ENCODE measurements around the gene CD58. TPM values are rescaled to one million over a fixed set of nuclear protein-coding genes. Genes with fewer than 3 reads are reported as not detected.
A peak's percentile ranks its signal among the peaks of the same experiment; 100 is the strongest.

The CD58 gene
- total RNA-seq, 1 experiment from 2014 or later, result 11.0 TPM

- no peaks in the 10 kb centered on the region for H3K36me3 Mint-ChIP-seq (ENCODE audit: insufficient read depth, unreplicated experiment)
- peaks cover 17% of the 10 kb centered on the region for H3K4me1 Mint-ChIP-seq (ENCODE audit: insufficient read depth, unreplicated experiment)
- POLR2A ChIA-PET, result interaction anchor here (1.3 kb wide), 1 partner anchor 178 kb away, joined by 4 read pairs; no protein-coding TSS in a partner anchor
- TF ChIP-seq, protein P1, sequence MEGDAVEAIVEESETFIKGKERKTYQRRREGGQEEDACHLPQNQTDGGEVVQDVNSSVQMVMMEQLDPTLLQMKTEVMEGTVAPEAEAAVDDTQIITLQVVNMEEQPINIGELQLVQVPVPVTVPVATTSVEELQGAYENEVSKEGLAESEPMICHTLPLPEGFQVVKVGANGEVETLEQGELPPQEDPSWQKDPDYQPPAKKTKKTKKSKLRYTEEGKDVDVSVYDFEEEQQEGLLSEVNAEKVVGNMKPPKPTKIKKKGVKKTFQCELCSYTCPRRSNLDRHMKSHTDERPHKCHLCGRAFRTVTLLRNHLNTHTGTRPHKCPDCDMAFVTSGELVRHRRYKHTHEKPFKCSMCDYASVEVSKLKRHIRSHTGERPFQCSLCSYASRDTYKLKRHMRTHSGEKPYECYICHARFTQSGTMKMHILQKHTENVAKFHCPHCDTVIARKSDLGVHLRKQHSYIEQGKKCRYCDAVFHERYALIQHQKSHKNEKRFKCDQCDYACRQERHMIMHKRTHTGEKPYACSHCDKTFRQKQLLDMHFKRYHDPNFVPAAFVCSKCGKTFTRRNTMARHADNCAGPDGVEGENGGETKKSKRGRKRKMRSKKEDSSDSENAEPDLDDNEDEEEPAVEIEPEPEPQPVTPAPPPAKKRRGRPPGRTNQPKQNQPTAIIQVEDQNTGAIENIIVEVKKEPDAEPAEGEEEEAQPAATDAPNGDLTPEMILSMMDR (IDR thresholded peaks at IDR 0.05; ENCODE audit: unreplicated experiment), result no peak
- peak; percentile 77 for DNase-seq (ENCODE audit: unreplicated experiment)
- CTCF ChIA-PET, result interaction anchor here (0.7 kb wide), 1 partner anchor 68 kb away, joined by 3 read pairs; no protein-coding TSS in a partner anchor
- no peaks in the 10 kb centered on the region for H3K27me3 Mint-ChIP-seq (ENCODE audit: insufficient read depth, unreplicated experiment)
- intact Hi-C loops (cut with micrococcal nuclease), result no loop called here
- H3K27ac Mint-ChIP-seq (ENCODE audit: low read depth, unreplicated experiment), result peak overlapping the region; percentile 3
- no TSS peak for BruUV-seq (replicated peaks)
- H3K9me3 Mint-ChIP-seq (ENCODE audit: unreplicated experiment), result no peaks in the 10 kb centered on the region
- H3K4me3 Mint-ChIP-seq (ENCODE audit: unreplicated experiment), result no peak overlapping the region
These were observed 17.3 kb downstream of the CD58 start for GRCh38 chr1:116553386-116554115.

- DNase-seq (ENCODE audit: unreplicated experiment), result no peak
- H3K27me3 Mint-ChIP-seq (ENCODE audit: insufficient read depth, unreplicated experiment), result no peaks in the 10 kb centered on the region
- no peak overlapping the region for H3K27ac Mint-ChIP-seq (ENCODE audit: low read depth, unreplicated experiment)
- intact Hi-C loops (cut with micrococcal nuclease), result no loop called here
- ChIA-PET CTCF (interaction anchor here (0.6 kb wide), 1 partner anchor 509 kb away, joined by 3 read pairs; no protein-coding TSS in a partner anchor), POLR2A (no interaction called here)
- TF ChIP-seq, protein P1 (IDR thresholded peaks at IDR 0.05; ENCODE audit: unreplicated experiment), result no peak
- no TSS peak for BruUV-seq (replicated peaks)
- peaks cover 5% of the 10 kb centered on the region for H3K36me3 Mint-ChIP-seq (ENCODE audit: insufficient read depth, unreplicated experiment)
- no peak overlapping the region for H3K4me3 Mint-ChIP-seq (ENCODE audit: unreplicated experiment)
- H3K4me1 Mint-ChIP-seq (ENCODE audit: insufficient read depth, unreplicated experiment), result peaks cover 9% of the 10 kb centered on the region
- no peaks in the 10 kb centered on the region for H3K9me3 Mint-ChIP-seq (ENCODE audit: unreplicated experiment)
These were observed 24.4 kb downstream of the CD58 start for GRCh38 chr1:116546354-116546977.

DNA sequence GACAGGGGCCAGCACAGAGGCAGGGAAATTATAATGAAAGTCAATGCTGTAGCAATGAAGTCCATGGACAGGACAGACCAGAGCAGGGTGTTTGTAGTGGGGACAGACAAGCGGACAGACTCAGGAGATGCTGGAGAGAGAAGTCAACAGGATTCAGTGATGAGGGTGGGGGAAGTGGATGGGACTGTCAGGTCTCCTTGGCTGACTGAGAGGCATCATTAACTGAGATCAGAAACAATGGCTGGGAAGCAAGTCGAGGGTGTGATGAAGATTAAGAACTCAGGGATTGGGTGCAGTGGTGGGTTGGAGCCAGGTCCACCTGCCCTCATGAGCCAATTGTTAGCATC, 25.5 kb downstream of the CD58 start:
- H3K4me1 Mint-ChIP-seq (ENCODE audit: insufficient read depth, unreplicated experiment), result peaks cover 12% of the 10 kb centered on the region
- TF ChIP-seq, protein P1 (IDR thresholded peaks at IDR 0.05; ENCODE audit: unreplicated experiment), result no peak
- peak overlapping the region; percentile 17 for H3K27ac Mint-ChIP-seq (ENCODE audit: low read depth, unreplicated experiment)
- DNase-seq (ENCODE audit: unreplicated experiment), result no peak
- ChIA-PET CTCF (no interaction called here), POLR2A (no interaction called here)
- H3K36me3 Mint-ChIP-seq (ENCODE audit: insufficient read depth, unreplicated experiment), result peaks cover 5% of the 10 kb centered on the region
- no peak overlapping the region for H3K4me3 Mint-ChIP-seq (ENCODE audit: unreplicated experiment)
- H3K9me3 Mint-ChIP-seq (ENCODE audit: unreplicated experiment), result no peaks in the 10 kb centered on the region
- intact Hi-C loops (cut with micrococcal nuclease), result no loop called here
- no peaks in the 10 kb centered on the region for H3K27me3 Mint-ChIP-seq (ENCODE audit: insufficient read depth, unreplicated experiment)
- BruUV-seq (replicated peaks), result no TSS peak

DNA sequence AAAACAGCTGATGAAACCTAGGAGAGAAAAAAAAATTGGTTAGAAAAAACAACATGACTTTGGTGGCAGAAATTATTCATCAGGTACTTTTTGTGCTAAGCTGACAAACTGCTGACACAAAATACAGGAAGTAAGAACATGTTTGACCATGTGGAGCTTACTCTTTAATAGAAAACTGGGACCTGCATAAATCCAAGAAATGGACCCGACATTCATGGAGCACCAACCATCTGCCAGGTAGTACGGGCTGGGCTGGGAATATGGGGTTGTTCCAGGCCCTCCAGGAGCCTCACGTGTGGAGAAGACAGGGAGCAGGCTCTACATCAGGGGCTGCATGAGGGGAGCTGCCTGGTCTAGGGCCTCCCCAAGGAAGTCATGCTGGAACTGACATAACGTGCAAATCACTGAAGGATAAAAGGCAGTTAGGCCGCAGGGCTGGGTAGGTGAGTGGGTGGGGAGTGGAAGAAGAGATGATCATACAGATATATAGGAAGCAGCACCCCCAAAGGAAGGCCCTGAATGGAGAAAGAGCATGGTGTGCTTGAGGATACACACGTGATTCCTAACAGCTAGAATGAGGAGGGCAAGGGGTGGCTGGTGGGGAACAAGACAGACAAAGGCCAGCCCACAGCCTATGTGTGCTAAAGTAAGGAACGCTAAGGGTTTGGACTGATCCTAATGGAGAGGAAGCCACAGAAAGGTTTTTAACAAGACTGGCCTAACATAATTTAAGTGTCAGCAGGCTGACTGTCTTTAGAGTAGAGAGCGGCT, 26.1 kb downstream of the CD58 start:
- Mint-ChIP-seq H3K27me3 (ENCODE audit: insufficient read depth, unreplicated experiment) (no peaks in the 10 kb centered on the region), H3K36me3 (ENCODE audit: insufficient read depth, unreplicated experiment) (peaks cover 5% of the 10 kb centered on the region), H3K9me3 (ENCODE audit: unreplicated experiment) (no peaks in the 10 kb centered on the region), H3K4me1 (ENCODE audit: insufficient read depth, unreplicated experiment) (peaks cover 14% of the 10 kb centered on the region), H3K4me3 (ENCODE audit: unreplicated experiment) (no peak overlapping the region), H3K27ac (ENCODE audit: low read depth, unreplicated experiment) (peak overlapping the region; percentile 17)
- intact Hi-C loops (cut with micrococcal nuclease), result no loop called here
- BruUV-seq (replicated peaks), result no TSS peak
- ChIA-PET POLR2A (interaction anchor here (0.7 to 1.4 kb wide), 2 partner anchors 13 to 29 kb away, joined by 3 to 6 read pairs; no protein-coding TSS in a partner anchor), CTCF (interaction anchor here (0.6 to 1.1 kb wide), 2 partner anchors 30 to 251 kb away, joined by 3 to 4 read pairs; no protein-coding TSS in a partner anchor)
- no peak for DNase-seq (ENCODE audit: unreplicated experiment)
- TF ChIP-seq, protein P1 (IDR thresholded peaks at IDR 0.05; ENCODE audit: unreplicated experiment), result no peak

All from MCF 10A (cell line).